GM23338 (cell line): ENCODE measurements around the gene NRROS. TPM values are rescaled to one million over a fixed set of nuclear protein-coding genes. Genes with fewer than 3 reads are reported as not detected.

Experiments used
- ATAC-seq: fragments of 200-7000 bp; cut with Tn5 transposase; 3 replicates; pipeline ENCODE4 v1.9.1; 2020
- DNase-seq: peaks from one replicate; pipeline ENCODE4 v3.0.0-alpha.2; 2015; ENCODE audit warnings: low spot score
- H2AFZ ChIP-seq: fragments of 200-600 bp; sonication (generic); 2 replicates; pipeline ENCODE4 v1.8.0; 2016; ENCODE audit warnings: antibody characterized with exemption, mild to moderate bottlenecking, moderate library complexity
- H3F3A ChIP-seq: fragments of 200-600 bp; sonication (generic); replicated peaks from 2 replicates; pipeline ENCODE4 v1.8.0; 2017; ENCODE audit warnings: antibody characterized with exemption, mixed run types, low read depth
- H3K27ac ChIP-seq: fragments of 200-600 bp; sonication (generic); 2 replicates; pipeline ENCODE4 v1.6.1; 2016; ENCODE audit warnings: low read depth
- H3K27me3 ChIP-seq: fragments of 200-600 bp; sonication (generic); 2 replicates; pipeline ENCODE4 v1.8.0; 2016; ENCODE audit warnings: mild to moderate bottlenecking, mixed run types, moderate library complexity; ENCODE audit not compliant: insufficient read depth
- H3K36me3 ChIP-seq: fragments of 200-600 bp; sonication (generic); 2 replicates; pipeline ENCODE4 v1.8.0; 2016; ENCODE audit warnings: mild to moderate bottlenecking; ENCODE audit not compliant: insufficient read depth
- H3K4me1 ChIP-seq: fragments of 200-600 bp; sonication (generic); 2 replicates; pipeline ENCODE4 v1.8.0; 2016; ENCODE audit warnings: mild to moderate bottlenecking, moderate library complexity; ENCODE audit not compliant: insufficient read depth
- H3K4me2 ChIP-seq: fragments of 200-600 bp; sonication (generic); 2 replicates; pipeline ENCODE4 v1.7.1; 2017; ENCODE audit warnings: mixed run types
- H3K4me3 ChIP-seq: fragments of 200-600 bp; sonication (generic); 2 replicates; pipeline ENCODE4 v1.6.1; 2016; ENCODE audit warnings: mixed run types
- H3K79me2 ChIP-seq: fragments of 200-600 bp; sonication (generic); replicated peaks from 2 replicates; pipeline ENCODE4 v1.8.0; 2017; ENCODE audit warnings: mild to moderate bottlenecking; ENCODE audit not compliant: insufficient read depth
- H3K9me2 ChIP-seq: fragments of 200-600 bp; sonication (generic); 2 replicates; pipeline ENCODE4 v1.8.0; 2017; ENCODE audit not compliant: insufficient read depth
- H4K20me1 ChIP-seq: fragments of 200-600 bp; sonication (generic); replicated peaks from 2 replicates; pipeline ENCODE4 v1.8.0; 2017; ENCODE audit warnings: mild to moderate bottlenecking; ENCODE audit not compliant: insufficient read depth
- H3K27ac Mint-ChIP-seq: 2 replicates; pipeline ENCODE4 v1.8.0; 2020; ENCODE audit warnings: inconsistent platforms, mild to moderate bottlenecking, moderate library complexity, mixed read lengths
- H3K27me3 Mint-ChIP-seq: 3 replicates; pipeline ENCODE4 v1.8.0; 2022; ENCODE audit warnings: low read depth, mild to moderate bottlenecking, moderate library complexity, mixed read lengths, inconsistent platforms; ENCODE audit not compliant: insufficient read depth, poor library complexity
- H3K36me3 Mint-ChIP-seq: 3 replicates; pipeline ENCODE4 v1.8.0; 2021; ENCODE audit warnings: low read depth, mild to moderate bottlenecking, inconsistent platforms, moderate library complexity, mixed read lengths
- H3K4me1 Mint-ChIP-seq: 3 replicates; pipeline ENCODE4 v1.8.0; 2020; ENCODE audit warnings: mild to moderate bottlenecking, inconsistent platforms, mixed read lengths
- H3K4me3 Mint-ChIP-seq: 3 replicates; pipeline ENCODE4 v1.8.0; 2021; ENCODE audit warnings: moderate library complexity, mild to moderate bottlenecking, inconsistent platforms, mixed read lengths
- H3K9me3 Mint-ChIP-seq: 3 replicates; pipeline ENCODE4 v1.8.0; 2020; ENCODE audit warnings: moderate library complexity, mild to moderate bottlenecking, inconsistent platforms, mixed read lengths
- CREB1 ChIP-seq: fragments of 250-450 bp; sonication (Bioruptor Pico); IDR thresholded peaks from 2 replicates; pipeline ENCODE4 v1.5.0; 2020; ENCODE audit warnings: low read depth, mild to moderate bottlenecking, moderate library complexity
- CTCF ChIP-seq, 2 experiments: fragments of 200-600 bp in 1 of 2; sonication (generic) in 1 of 2; conservative IDR thresholded peaks; 2 replicates each; pipeline versions ENCODE4 v1.5.1 to v1.6.1; 2016 to 2017; ENCODE audit warnings: antibody characterized with exemption in 2 of 2, low read depth in 2 of 2, mild to moderate bottlenecking in 2 of 2, moderate library complexity in 1 of 2
- ETS1 ChIP-seq: IDR thresholded peaks from 2 replicates; pipeline ENCODE4 v1.6.1; 2016; ENCODE audit warnings: antibody characterized with exemption
- EZH2 ChIP-seq: fragments of 200-600 bp; sonication (generic); IDR thresholded peaks from one replicate; pipeline ENCODE4 v1.8.0; 2017; ENCODE audit warnings: antibody characterized with exemption, mild to moderate bottlenecking, low read depth; ENCODE audit not compliant: unreplicated experiment
- EZH2phosphoT487 ChIP-seq: fragments of 200-600 bp; sonication (generic); IDR thresholded peaks from one replicate; pipeline ENCODE4 v1.8.1; 2018; ENCODE audit warnings: antibody characterized with exemption; ENCODE audit not compliant: unreplicated experiment
- JUNB ChIP-seq: IDR thresholded peaks from one replicate; pipeline ENCODE4 v1.6.1; 2016; ENCODE audit warnings: antibody characterized with exemption; ENCODE audit not compliant: unreplicated experiment
- NANOG ChIP-seq: IDR thresholded peaks from 2 replicates; pipeline ENCODE4 v1.6.1; 2016; ENCODE audit warnings: antibody characterized with exemption, borderline replicate concordance
- POLR2AphosphoS5 ChIP-seq: IDR thresholded peaks from 2 replicates; pipeline ENCODE4 v1.6.1; 2016; ENCODE audit warnings: antibody characterized with exemption, low read depth
- REST ChIP-seq: IDR thresholded peaks from one replicate; pipeline ENCODE4 v1.6.1; 2018; ENCODE audit warnings: antibody characterized with exemption; ENCODE audit not compliant: unreplicated experiment
- STAT1 ChIP-seq: IDR thresholded peaks from one replicate; pipeline ENCODE4 v1.6.1; 2016; ENCODE audit warnings: antibody characterized with exemption; ENCODE audit not compliant: unreplicated experiment
- ZNF114 ChIP-seq: fragments of 250-450 bp; sonication (Bioruptor Pico); IDR thresholded peaks from 2 replicates; pipeline ENCODE4 v1.5.0; 2020; ENCODE audit warnings: mild to moderate bottlenecking, moderate library complexity
- ZNF331 ChIP-seq: fragments of 250-450 bp; sonication (Bioruptor Pico); IDR thresholded peaks from 2 replicates; pipeline ENCODE4 v1.5.0; 2020; ENCODE audit warnings: low read depth, mild to moderate bottlenecking, moderate library complexity
- ZNF462 ChIP-seq: fragments of 250-450 bp; sonication (Bioruptor Pico); IDR thresholded peaks from 2 replicates; pipeline ENCODE4 v1.5.0; 2020; ENCODE audit warnings: mild to moderate bottlenecking, moderate library complexity
- polyA plus RNA-seq: library from polyadenylated mRNA; unstranded; fragments of >200 nt; fragmentation: Nextera tagmentation; extraction: Ambion mirVana; gene quantifications from 2 replicates; pipeline ENCODE4 v1.2.1, GENCODE V29; 2016
- total RNA-seq: library from RNA; depleted of rRNA; stranded (reverse); fragments of >200 nt; shearing (Covaris generic); gene quantifications from 2 replicates; pipeline ENCODE4 v1.2.3, GENCODE V29; 2014

Gene NRROS
- total and polyA plus RNA-seq, 2 experiments from 2014 or later: 2.3 to 8.5 TPM

- Histone ChIP-seq H3K4me3 (no peak overlapping the region), H3F3A (peaks cover 25% of the 10 kb centered on the region), H2AFZ (peak overlapping the region; percentile 38; the same call in 1 of the 2 replicates), H4K20me1 (no peaks in the 10 kb centered on the region), H3K27ac (no peak overlapping the region), H3K36me3 (no peaks in the 10 kb centered on the region), H3K27me3 (peaks cover 18% of the 10 kb centered on the region), H3K79me2 (no peaks in the 10 kb centered on the region), H3K4me2 (no peak overlapping the region), H3K4me1 (peaks cover 19% of the 10 kb centered on the region), H3K9me2 (no peaks in the 10 kb centered on the region)
- Mint-ChIP-seq H3K9me3 (no peaks in the 10 kb centered on the region; the same call in 2 of the 3 replicates), H3K27me3 (peaks cover 16% of the 10 kb centered on the region), H3K36me3 (no peaks in the 10 kb centered on the region; the same call in 2 of the 3 replicates), H3K4me3 (no peak overlapping the region), H3K27ac (no peak overlapping the region), H3K4me1 (peaks cover 39% of the 10 kb centered on the region)
- no peak for ATAC-seq
- DNase-seq: no peak
- no peak for TF ChIP-seq ZNF462
- no peak for TF ChIP-seq POLR2AphosphoS5
- no peak for TF ChIP-seq ZNF114 (CRISPR knock-in tag)
- no peak for TF ChIP-seq STAT1
- TF ChIP-seq ZNF331 (CRISPR knock-in tag): no peak
- no peak for TF ChIP-seq NANOG
- no peak for TF ChIP-seq CTCF (conservative IDR thresholded peaks at IDR 0.05; ENCODE audit: low read depth in 2 of 2)
- no peak for TF ChIP-seq EZH2
- TF ChIP-seq EZH2phosphoT487: no peak
- no peak for TF ChIP-seq CREB1
- no peak for TF ChIP-seq ETS1
- TF ChIP-seq JUNB: no peak
- TF ChIP-seq REST: no peak
Observed at GRCh38 chr3:196636369-196637349, 2.8 kb upstream of the NRROS start.
